ENCODE results near the gene JAZF1. TPM values are rescaled to one million over a fixed set of nuclear protein-coding genes. Genes with fewer than 3 reads are reported as not detected.

JAZF1 gene
- total and polyA plus RNA-seq, 10 of the 15 experiments (the other 5 are each of a cell fraction or from before 2014, with no cell fraction given): 0.04 to 0.82 (median 0.15) TPM; not detected in 3

DNA sequence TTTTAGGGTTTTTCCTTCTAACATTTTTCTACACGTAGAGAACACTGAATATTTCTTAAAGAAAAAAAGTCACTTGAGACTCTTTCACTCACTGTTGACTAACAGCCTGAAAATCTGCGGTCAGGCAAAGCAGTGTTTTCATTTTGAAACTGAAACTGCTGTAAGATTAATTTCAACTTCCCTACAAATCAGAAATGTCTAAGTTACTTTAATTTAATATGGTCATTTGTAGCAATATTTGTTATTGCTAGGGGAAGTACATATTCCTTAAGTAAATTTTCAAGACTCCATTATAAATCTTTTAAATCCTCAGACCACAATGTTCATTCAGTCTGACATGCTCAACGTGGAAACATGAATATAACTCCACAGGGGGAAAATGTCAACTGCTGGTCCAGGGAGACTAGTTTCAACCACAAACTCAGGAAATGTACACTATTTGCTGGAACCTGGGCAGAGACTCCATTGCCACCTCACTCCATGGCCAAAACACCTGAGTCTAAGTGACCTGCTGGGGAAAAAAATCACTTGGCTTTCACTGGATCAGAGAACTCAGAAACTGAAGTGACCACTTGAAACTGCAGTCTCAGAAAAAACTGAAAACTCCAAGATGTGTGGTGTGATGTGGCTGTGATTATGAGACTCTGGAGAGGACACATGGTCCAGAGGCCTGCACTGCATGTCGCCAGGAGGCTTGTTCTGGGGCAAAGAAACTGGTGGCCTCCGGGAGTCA is 279.4 kb downstream of the JAZF1 start (continued):
- TF ChIP-seq, protein P1, sequence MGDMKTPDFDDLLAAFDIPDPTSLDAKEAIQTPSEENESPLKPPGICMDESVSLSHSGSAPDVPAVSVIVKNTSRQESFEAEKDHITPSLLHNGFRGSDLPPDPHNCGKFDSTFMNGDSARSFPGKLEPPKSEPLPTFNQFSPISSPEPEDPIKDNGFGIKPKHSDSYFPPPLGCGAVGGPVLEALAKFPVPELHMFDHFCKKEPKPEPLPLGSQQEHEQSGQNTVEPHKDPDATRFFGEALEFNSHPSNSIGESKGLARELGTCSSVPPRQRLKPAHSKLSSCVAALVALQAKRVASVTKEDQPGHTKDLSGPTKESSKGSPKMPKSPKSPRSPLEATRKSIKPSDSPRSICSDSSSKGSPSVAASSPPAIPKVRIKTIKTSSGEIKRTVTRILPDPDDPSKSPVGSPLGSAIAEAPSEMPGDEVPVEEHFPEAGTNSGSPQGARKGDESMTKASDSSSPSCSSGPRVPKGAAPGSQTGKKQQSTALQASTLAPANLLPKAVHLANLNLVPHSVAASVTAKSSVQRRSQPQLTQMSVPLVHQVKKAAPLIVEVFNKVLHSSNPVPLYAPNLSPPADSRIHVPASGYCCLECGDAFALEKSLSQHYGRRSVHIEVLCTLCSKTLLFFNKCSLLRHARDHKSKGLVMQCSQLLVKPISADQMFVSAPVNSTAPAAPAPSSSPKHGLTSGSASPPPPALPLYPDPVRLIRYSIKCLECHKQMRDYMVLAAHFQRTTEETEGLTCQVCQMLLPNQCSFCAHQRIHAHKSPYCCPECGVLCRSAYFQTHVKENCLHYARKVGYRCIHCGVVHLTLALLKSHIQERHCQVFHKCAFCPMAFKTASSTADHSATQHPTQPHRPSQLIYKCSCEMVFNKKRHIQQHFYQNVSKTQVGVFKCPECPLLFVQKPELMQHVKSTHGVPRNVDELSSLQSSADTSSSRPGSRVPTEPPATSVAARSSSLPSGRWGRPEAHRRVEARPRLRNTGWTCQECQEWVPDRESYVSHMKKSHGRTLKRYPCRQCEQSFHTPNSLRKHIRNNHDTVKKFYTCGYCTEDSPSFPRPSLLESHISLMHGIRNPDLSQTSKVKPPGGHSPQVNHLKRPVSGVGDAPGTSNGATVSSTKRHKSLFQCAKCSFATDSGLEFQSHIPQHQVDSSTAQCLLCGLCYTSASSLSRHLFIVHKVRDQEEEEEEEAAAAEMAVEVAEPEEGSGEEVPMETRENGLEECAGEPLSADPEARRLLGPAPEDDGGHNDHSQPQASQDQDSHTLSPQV (IDR thresholded peaks at IDR 0.05): no peak
- TF ChIP-seq, protein P2, sequence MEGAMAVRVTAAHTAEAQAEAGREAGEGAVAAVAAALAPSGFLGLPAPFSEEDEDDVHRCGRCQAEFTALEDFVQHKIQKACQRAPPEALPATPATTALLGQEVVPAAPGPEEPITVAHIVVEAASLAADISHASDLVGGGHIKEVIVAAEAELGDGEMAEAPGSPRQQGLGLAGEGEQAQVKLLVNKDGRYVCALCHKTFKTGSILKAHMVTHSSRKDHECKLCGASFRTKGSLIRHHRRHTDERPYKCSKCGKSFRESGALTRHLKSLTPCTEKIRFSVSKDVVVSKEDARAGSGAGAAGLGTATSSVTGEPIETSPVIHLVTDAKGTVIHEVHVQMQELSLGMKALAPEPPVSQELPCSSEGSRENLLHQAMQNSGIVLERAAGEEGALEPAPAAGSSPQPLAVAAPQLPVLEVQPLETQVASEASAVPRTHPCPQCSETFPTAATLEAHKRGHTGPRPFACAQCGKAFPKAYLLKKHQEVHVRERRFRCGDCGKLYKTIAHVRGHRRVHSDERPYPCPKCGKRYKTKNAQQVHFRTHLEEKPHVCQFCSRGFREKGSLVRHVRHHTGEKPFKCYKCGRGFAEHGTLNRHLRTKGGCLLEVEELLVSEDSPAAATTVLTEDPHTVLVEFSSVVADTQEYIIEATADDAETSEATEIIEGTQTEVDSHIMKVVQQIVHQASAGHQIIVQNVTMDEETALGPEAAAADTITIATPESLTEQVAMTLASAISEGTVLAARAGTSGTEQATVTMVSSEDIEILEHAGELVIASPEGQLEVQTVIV (IDR thresholded peaks at IDR 0.05; ENCODE audit: borderline replicate concordance, partially characterized antibody): no peak
- TF ChIP-seq, protein P3, sequence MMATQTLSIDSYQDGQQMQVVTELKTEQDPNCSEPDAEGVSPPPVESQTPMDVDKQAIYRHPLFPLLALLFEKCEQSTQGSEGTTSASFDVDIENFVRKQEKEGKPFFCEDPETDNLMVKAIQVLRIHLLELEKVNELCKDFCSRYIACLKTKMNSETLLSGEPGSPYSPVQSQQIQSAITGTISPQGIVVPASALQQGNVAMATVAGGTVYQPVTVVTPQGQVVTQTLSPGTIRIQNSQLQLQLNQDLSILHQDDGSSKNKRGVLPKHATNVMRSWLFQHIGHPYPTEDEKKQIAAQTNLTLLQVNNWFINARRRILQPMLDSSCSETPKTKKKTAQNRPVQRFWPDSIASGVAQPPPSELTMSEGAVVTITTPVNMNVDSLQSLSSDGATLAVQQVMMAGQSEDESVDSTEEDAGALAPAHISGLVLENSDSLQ (IDR thresholded peaks at IDR 0.05): peak; percentile 22; the same call in 1 of the 2 replicates
- 0 out of 2 replicates have a peak, but pooled peaks have one; percentile 17 for TF ChIP-seq MEF2A (IDR thresholded peaks at IDR 0.05; ENCODE audit: insufficient read depth, low read depth, low read length)
- TF ChIP-seq, protein P4, sequence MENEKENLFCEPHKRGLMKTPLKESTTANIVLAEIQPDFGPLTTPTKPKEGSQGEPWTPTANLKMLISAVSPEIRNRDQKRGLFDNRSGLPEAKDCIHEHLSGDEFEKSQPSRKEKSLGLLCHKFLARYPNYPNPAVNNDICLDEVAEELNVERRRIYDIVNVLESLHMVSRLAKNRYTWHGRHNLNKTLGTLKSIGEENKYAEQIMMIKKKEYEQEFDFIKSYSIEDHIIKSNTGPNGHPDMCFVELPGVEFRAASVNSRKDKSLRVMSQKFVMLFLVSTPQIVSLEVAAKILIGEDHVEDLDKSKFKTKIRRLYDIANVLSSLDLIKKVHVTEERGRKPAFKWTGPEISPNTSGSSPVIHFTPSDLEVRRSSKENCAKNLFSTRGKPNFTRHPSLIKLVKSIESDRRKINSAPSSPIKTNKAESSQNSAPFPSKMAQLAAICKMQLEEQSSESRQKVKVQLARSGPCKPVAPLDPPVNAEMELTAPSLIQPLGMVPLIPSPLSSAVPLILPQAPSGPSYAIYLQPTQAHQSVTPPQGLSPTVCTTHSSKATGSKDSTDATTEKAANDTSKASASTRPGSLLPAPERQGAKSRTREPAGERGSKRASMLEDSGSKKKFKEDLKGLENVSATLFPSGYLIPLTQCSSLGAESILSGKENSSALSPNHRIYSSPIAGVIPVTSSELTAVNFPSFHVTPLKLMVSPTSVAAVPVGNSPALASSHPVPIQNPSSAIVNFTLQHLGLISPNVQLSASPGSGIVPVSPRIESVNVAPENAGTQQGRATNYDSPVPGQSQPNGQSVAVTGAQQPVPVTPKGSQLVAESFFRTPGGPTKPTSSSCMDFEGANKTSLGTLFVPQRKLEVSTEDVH (IDR thresholded peaks at IDR 0.05; ENCODE audit: low read depth, partially characterized antibody): no peak
- no peak for TF ChIP-seq FOS (IDR thresholded peaks at IDR 0.05; ENCODE audit: borderline replicate concordance, extremely low read depth, insufficient read length)
- TF ChIP-seq, protein P5, sequence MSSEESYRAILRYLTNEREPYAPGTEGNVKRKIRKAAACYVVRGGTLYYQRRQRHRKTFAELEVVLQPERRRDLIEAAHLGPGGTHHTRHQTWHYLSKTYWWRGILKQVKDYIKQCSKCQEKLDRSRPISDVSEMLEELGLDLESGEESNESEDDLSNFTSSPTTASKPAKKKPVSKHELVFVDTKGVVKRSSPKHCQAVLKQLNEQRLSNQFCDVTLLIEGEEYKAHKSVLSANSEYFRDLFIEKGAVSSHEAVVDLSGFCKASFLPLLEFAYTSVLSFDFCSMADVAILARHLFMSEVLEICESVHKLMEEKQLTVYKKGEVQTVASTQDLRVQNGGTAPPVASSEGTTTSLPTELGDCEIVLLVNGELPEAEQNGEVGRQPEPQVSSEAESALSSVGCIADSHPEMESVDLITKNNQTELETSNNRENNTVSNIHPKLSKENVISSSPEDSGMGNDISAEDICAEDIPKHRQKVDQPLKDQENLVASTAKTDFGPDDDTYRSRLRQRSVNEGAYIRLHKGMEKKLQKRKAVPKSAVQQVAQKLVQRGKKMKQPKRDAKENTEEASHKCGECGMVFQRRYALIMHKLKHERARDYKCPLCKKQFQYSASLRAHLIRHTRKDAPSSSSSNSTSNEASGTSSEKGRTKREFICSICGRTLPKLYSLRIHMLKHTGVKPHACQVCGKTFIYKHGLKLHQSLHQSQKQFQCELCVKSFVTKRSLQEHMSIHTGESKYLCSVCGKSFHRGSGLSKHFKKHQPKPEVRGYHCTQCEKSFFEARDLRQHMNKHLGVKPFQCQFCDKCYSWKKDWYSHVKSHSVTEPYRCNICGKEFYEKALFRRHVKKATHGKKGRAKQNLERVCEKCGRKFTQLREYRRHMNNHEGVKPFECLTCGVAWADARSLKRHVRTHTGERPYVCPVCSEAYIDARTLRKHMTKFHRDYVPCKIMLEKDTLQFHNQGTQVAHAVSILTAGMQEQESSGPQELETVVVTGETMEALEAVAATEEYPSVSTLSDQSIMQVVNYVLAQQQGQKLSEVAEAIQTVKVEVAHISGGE (CRISPR knock-in tag; IDR thresholded peaks at IDR 0.05): no peak
- TF ChIP-seq, protein P6, sequence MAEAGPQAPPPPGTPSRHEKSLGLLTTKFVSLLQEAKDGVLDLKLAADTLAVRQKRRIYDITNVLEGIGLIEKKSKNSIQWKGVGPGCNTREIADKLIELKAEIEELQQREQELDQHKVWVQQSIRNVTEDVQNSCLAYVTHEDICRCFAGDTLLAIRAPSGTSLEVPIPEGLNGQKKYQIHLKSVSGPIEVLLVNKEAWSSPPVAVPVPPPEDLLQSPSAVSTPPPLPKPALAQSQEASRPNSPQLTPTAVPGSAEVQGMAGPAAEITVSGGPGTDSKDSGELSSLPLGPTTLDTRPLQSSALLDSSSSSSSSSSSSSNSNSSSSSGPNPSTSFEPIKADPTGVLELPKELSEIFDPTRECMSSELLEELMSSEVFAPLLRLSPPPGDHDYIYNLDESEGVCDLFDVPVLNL (IDR thresholded peaks at IDR 0.05; ENCODE audit: low read depth, low read length): no peak
- no peak for TF ChIP-seq LARP7 (IDR thresholded peaks at IDR 0.05)
- TF ChIP-seq, protein P7, sequence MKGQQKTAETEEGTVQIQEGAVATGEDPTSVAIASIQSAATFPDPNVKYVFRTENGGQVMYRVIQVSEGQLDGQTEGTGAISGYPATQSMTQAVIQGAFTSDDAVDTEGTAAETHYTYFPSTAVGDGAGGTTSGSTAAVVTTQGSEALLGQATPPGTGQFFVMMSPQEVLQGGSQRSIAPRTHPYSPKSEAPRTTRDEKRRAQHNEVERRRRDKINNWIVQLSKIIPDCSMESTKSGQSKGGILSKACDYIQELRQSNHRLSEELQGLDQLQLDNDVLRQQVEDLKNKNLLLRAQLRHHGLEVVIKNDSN (IDR thresholded peaks at IDR 0.05; ENCODE audit: borderline replicate concordance, extremely low read length, insufficient read depth, low read depth, low read length): no peak
